Left colon (tissue), 2 donors: ENCODE measurements around the gene TCF4. TPM values are rescaled to one million over a fixed set of nuclear protein-coding genes. Genes with fewer than 3 reads are reported as not detected.

Source experiments
- ATAC-seq: fragments of 200-7000 bp; cut with Tn5 transposase; one replicate; pipeline ENCODE4 v1.9.1; 2020; ENCODE audit warnings: mild to moderate bottlenecking, moderate library complexity
- DNase-seq, 2 donors: peaks; one replicate each; pipeline ENCODE4 v3.0.0-alpha.2; 2020
- intact Hi-C, 2 donors: fragments of 100-400 bp; cut with DNase I in 1 of 2; cut with micrococcal nuclease in 1 of 2; formaldehyde crosslinking; loops; one replicate each; pipeline versions ENCODE4 v1.11.2 to v1.14.0; 2022; cut with DNase I, micrococcal nuclease
- total RNA-seq, 2 donors: library from RNA; stranded (reverse); fragmentation: NEBNext Ultra II Directional; extraction: Animal tissue kit (Norgen Biotek cat#: 25700); gene quantifications; one replicate each; pipeline ENCODE4 v1.2.1, GENCODE V29; 2021
- donor health status: DM: no; HTN: no; CAD: no.
- donor health status: DM: yes; HTN: yes; CAD: no.

TCF4 gene
- total RNA-seq, 2 donors from 2014 or later, result 12.3 to 30.4 TPM

DNA sequence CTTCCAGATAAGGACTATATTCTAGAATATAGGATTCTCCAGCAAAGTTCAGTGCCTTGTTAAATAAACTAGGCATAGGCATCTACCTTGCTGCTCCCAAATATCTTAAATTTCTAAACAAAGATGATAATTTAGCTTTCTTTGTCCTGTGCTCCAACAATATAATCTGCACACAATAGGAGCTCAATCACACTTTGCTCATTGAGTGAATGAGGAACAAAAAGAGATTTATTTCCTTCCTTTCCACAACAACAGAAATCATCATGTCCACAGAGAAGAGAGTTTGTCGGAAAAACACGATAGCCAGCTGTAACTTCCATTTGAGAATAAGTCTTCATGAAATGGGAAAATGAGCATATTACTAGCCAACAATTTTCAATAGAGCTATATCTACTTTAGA, 256.7 kb downstream of the TCF4 start:
- DNase-seq, result no peak
- ATAC-seq, result no peak
- intact Hi-C loops, result no loop called here

DNA sequence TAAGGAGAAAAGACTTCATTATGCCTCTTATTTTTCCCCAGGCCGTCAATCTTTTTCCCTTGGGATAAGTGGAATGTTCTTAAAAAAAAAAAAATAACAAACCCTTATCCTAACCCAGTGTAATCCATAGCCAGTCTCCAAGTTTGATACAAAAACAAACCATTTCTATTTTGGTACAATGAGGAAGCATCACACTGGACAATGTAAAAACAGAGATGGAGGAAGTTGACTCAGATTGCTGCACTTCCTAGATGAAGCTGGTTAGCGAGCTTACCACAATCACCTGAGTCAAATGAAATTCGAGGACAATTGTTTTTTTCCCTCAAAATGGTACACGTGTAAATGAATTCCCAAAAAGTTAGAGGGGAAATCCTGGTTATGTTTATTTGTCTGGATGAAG, 259.7 kb downstream of the TCF4 start:
- intact Hi-C loops, result loop anchor here in 1 of 2 donors (10.0 kb wide), 1 partner anchor 256 kb away; the partner anchor contains the start of gene TCF4
- ATAC-seq (no peak), DNase-seq (no peak)

GRCh38 chr18:55327454-55327853, 260.5 kb downstream of the TCF4 start:
- DNase-seq (no peak), ATAC-seq (no peak)
- intact Hi-C loops, result loop anchor here in 1 of 2 donors (10.0 kb wide), 1 partner anchor 257 kb away; the partner anchor contains the start of gene TCF4

GRCh38 chr18:55326134-55326533, 261.9 kb downstream of the TCF4 start:
- ATAC-seq, result no peak
- intact Hi-C loops, result loop anchor here in 1 of 2 donors (10.0 kb wide), 1 partner anchor 259 kb away; the partner anchor contains the start of gene TCF4
- no peak for DNase-seq

GRCh38 chr18:55324166-55324565, 263.8 kb downstream of the TCF4 start:
- ATAC-seq (no peak), DNase-seq (no peak)
- intact Hi-C loops, result loop anchor here in 1 of 2 donors (5.0 to 10.0 kb wide), 2 partner anchors 78 to 261 kb away; partner anchors contain the start of gene TCF4

GRCh38 chr18:55323051-55323994, 264.7 kb downstream of the TCF4 start:
- DNase-seq, result no peak
- no peak for ATAC-seq
- intact Hi-C loops, result loop anchor here in 1 of 2 donors (5.0 to 10.0 kb wide), 2 partner anchors 79 to 261 kb away; partner anchors contain the start of gene TCF4

DNA sequence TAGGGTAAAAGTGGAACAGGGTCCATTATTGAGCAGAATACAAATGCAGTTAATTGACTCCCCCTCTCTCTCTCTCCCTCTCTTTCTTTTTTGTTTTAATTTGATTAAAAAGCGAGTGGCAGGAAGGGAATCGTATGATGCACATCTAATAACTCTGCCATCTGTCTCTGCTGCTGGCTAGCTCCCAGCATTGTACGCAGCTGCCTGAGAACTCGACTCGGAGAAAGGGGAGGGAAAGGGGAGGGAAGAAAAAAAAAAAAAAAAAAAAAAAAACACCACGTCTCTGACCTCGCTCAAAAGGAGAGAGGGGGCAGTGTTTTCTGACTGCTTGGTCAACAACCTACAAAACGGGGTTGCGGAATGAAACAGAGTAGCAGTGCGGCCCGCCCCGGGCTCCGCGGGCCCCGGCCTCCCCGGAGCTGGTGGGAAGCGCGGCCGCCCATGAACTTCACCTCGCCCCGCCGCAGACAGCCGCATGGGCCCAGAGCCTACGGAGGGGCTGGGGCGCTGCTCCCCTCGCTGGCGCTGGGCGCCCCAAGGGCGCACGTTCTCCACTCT, 265.7 kb downstream of the TCF4 start:
- intact Hi-C loops, result loop anchor here in 1 of 2 donors (5.0 to 10.0 kb wide), 2 partner anchors 80 to 263 kb away; partner anchors contain the start of gene TCF4
- ATAC-seq, result peak; percentile 84
- peak; percentile 72 to 76 for DNase-seq

GRCh38 chr18:55321265-55322177, 266.5 kb downstream of the TCF4 start:
- DNase-seq (peak; percentile 84 to 90), ATAC-seq (peak; percentile 87)
- intact Hi-C loops, result loop anchor here in 1 of 2 donors (5.0 to 10.0 kb wide), 2 partner anchors 81 to 263 kb away; partner anchors contain the start of gene TCF4

DNA sequence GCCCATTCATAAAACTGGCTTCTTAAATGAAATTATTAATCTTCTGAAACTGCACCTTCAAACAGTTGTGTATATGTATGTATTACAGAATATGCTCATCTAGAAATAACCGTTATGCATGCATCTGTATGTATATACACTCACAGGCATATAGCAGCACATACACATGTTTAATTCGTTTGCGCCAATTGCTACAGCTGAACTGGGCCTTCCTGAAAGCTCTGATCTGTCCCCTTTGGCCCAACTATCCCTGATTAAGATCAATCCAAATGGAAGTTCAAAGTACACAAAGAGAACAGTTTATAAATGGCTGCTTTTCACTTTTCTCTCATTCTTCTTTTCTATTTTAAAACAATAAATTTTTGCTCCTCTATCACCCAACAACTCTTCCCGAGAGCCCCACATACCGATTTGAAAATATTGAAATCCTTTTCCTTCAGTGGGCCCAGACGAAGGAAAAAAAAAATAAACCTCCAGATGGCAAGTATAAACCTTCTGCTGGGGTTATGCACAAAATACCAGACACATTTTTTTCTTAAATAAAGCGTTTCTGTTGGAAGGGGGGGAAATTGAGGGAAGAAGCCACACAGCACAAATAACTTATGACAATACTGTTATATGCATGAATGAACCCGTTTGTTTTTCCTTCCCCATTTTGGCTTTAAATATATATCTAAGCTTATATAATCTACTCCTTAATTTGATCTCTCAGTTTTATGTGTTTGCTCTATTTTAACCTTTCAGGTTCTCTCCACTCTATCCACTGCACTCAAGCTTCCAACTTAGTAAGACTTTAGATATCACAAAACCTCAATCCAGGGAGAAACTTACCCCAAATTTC, 267.3 kb downstream of the TCF4 start:
- intact Hi-C loops, result loop anchor here in 1 of 2 donors (5.0 to 10.0 kb wide), 2 partner anchors 82 to 264 kb away; partner anchors contain the start of gene TCF4
- no peak for DNase-seq
- ATAC-seq, result no peak

- ATAC-seq (no peak), DNase-seq (no peak)
- intact Hi-C loops, result loop anchor here in 1 of 2 donors (5.0 to 10.0 kb wide), 3 partner anchors 65 to 265 kb away; partner anchors contain the start of gene TCF4
Measured at GRCh38 chr18:55319459-55320193, 268.4 kb downstream of the TCF4 start.

- no peak for ATAC-seq
- intact Hi-C loops, result loop anchor here in 1 of 2 donors (10.0 kb wide), 1 partner anchor 64 kb away; no protein-coding TSS in a partner anchor
Measured at GRCh38 chr18:55318951-55319441, 269.0 kb downstream of the TCF4 start.

GRCh38 chr18:55317864-55318263, 270.1 kb downstream of the TCF4 start:
- ATAC-seq (no peak), DNase-seq (no peak)

More at GRCh38 chr18:55318951-55319441, 269.0 kb downstream of the TCF4 start:
- no peak for DNase-seq

DNA sequence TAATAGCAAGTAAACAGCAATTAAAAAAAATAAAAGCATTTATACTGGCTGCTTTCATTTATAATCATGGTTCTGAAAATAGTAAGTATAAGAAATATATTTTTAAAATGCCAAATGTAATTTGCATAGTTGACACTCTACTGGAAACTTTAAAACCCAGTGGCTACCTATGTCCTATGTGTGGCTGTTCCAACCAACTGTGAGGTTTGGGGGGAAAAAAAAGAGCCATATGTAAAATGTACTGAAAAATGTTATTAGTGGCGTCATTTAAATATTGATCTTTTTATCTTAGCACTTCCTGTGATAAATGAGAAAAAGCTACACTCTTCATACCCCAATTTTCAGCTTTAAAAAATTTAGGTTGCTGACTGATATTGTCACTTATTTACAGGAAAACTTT, 270.7 kb downstream of the TCF4 start:
- DNase-seq, result no peak
- intact Hi-C loops, result loop anchor here in 1 of 2 donors (10.0 kb wide), 1 partner anchor 63 kb away; no protein-coding TSS in a partner anchor
- no peak for ATAC-seq

More at GRCh38 chr18:55317864-55318263, 270.1 kb downstream of the TCF4 start:
- intact Hi-C loops, result loop anchor here in 1 of 2 donors (10.0 kb wide), 1 partner anchor 63 kb away; no protein-coding TSS in a partner anchor

- intact Hi-C loops, result loop anchor here in 1 of 2 donors (10.0 kb wide), 1 partner anchor 62 kb away; no protein-coding TSS in a partner anchor
- no peak for DNase-seq
- no peak for ATAC-seq
Measured at GRCh38 chr18:55316486-55317184, 271.4 kb downstream of the TCF4 start.

- no peak for DNase-seq
- intact Hi-C loops, result loop anchor here in 1 of 2 donors (10.0 kb wide), 1 partner anchor 60 kb away; no protein-coding TSS in a partner anchor
- no peak for ATAC-seq
Measured at GRCh38 chr18:55314615-55315237, 273.3 kb downstream of the TCF4 start.
